HL-60/S4 (cell line): Measurements from ENCODE around the gene ATXN7L2.
"Not testable (repeated sequence)": the region's sequence is repeated elsewhere in the genome, so short reads cannot be mapped to it uniquely, and the experiment has no call there.

Source experiments
- in situ Hi-C: fragments of 300-500 bp; cut with MboI; formaldehyde crosslinking; loops from 2 replicates; pipeline ENCODE4 v1.14.3; 2022; ENCODE audit warnings: low sequenced_read_pairs

The ATXN7L2 gene

GRCh38 chr1:109483672-109484518, at the start of gene ATXN7L2:
ATXN7L2 (plus strand) TSS chr1:109483905; CDS start chr1:109483954, 49 bp downstream.
- in situ Hi-C loops, result no loop called here

- in situ Hi-C loops, result no loop called here
Observed at GRCh38 chr1:109434484-109434883, 49.2 kb upstream of the ATXN7L2 start.

GRCh38 chr1:109438798-109439297, 44.9 kb upstream of the ATXN7L2 start:
- in situ Hi-C loops, result no loop called here

GRCh38 chr1:109441069-109441468, 42.6 kb upstream of the ATXN7L2 start:
- in situ Hi-C loops, result no loop called here

- in situ Hi-C loops, result no loop called here
Observed at GRCh38 chr1:109443476-109443875, 40.2 kb upstream of the ATXN7L2 start.

- in situ Hi-C loops, result no loop called here
Observed at GRCh38 chr1:109444346-109444745, 39.4 kb upstream of the ATXN7L2 start.

- in situ Hi-C loops, result not testable (repeated sequence)
Observed at GRCh38 chr1:109445949-109446695, 37.6 kb upstream of the ATXN7L2 start.

- in situ Hi-C loops, result no loop called here
Observed at GRCh38 chr1:109447524-109447923, 36.2 kb upstream of the ATXN7L2 start.

GRCh38 chr1:109454497-109455133, 29.1 kb upstream of the ATXN7L2 start:
- in situ Hi-C loops, result no loop called here

- in situ Hi-C loops, result no loop called here
Observed at GRCh38 chr1:109457819-109458218, 25.9 kb upstream of the ATXN7L2 start.

- in situ Hi-C loops, result no loop called here
Observed at GRCh38 chr1:109466125-109466451, 17.6 kb upstream of the ATXN7L2 start.

- in situ Hi-C loops, result no loop called here
Observed at GRCh38 chr1:109466452-109467300, 17.0 kb upstream of the ATXN7L2 start, which contains the start of gene SYPL2. SYPL2 (plus strand) TSS chr1:109466546; CDS start chr1:109466844, 298 bp downstream.

GRCh38 chr1:109467301-109467777, 16.4 kb upstream of the ATXN7L2 start:
- in situ Hi-C loops, result no loop called here

GRCh38 chr1:109468061-109468460, 15.6 kb upstream of the ATXN7L2 start:
- in situ Hi-C loops, result no loop called here

GRCh38 chr1:109468903-109469302, 14.8 kb upstream of the ATXN7L2 start:
- in situ Hi-C loops, result no loop called here

- in situ Hi-C loops, result no loop called here
Observed at GRCh38 chr1:109470245-109470644, 13.5 kb upstream of the ATXN7L2 start.

- in situ Hi-C loops, result no loop called here
Observed at GRCh38 chr1:109472779-109473178, 10.9 kb upstream of the ATXN7L2 start.

- in situ Hi-C loops, result not testable (repeated sequence)
Observed at GRCh38 chr1:109473284-109474057, 10.2 kb upstream of the ATXN7L2 start.

GRCh38 chr1:109474697-109475096, 9.0 kb upstream of the ATXN7L2 start:
- in situ Hi-C loops, result no loop called here

GRCh38 chr1:109475261-109475660, 8.4 kb upstream of the ATXN7L2 start:
- in situ Hi-C loops, result no loop called here
